Endothelial cell of umbilical vein (primary cell): Measurements from ENCODE around the gene TNS1. TPM values are rescaled to one million over a fixed set of nuclear protein-coding genes. Genes with fewer than 3 reads are reported as not detected.

Source experiments
- BruUV-seq: library from RNA; stranded (reverse); fragments of 400-500 nt; replicated peaks from 2 replicates; lab custom pipeline; 2021; lab: Mats Ljungman, UMichigan
- CTCF ChIA-PET: fragments of 300-600, 350-600 bp; sonication (Branson Sonifier 250); formaldehyde crosslinking; loops from one replicate; lab custom pipeline; 2021; ENCODE audit warnings: antibody characterized with exemption, inconsistent platforms; lab: Charles Lee
- POLR2A ChIA-PET: fragments of 300-600, 350-600 bp; sonication (Branson Sonifier 250); formaldehyde crosslinking; loops from one replicate; lab custom pipeline; 2021; ENCODE audit warnings: antibody characterized with exemption, inconsistent platforms; lab: Charles Lee
- DNase-seq: peaks from one replicate; pipeline ENCODE4 v3.0.0-alpha.2; 2011; ENCODE audit warnings: low read depth, low spot score
- FAIRE-seq: peaks from 2 replicates; lab custom pipeline; 2011; peaks lifted over from hg19 to GRCh38; lab: Jason Lieb, UNC
- H2AFZ ChIP-seq: 2 replicates; pipeline ENCODE4 v1.6.0; 2012; ENCODE audit warnings: low read depth, low read length, control low read depth, inconsistent platforms
- H3K27ac ChIP-seq: 2 replicates; pipeline ENCODE4 v1.5.1; 2011; ENCODE audit warnings: low read depth, mild to moderate bottlenecking, control low read depth, low read length, moderate library complexity; ENCODE audit not compliant: insufficient read depth
- H3K27me3 ChIP-seq, 2 experiments: 2 replicates each; pipeline versions ENCODE4 v1.6.0 to v1.6.1; 2011; ENCODE audit warnings: low read length in 2 of 2, mixed read lengths in 1 of 2; ENCODE audit not compliant: control insufficient read depth in 2 of 2, insufficient read depth in 2 of 2
- H3K36me3 ChIP-seq, 2 experiments: 2 replicates in 1 of 2; 3 replicates in 1 of 2; pipeline ENCODE4 v1.5.1; 2011; ENCODE audit warnings: low read length in 2 of 2, mild to moderate bottlenecking in 1 of 2, moderate library complexity in 1 of 2; ENCODE audit not compliant: control insufficient read depth in 2 of 2, insufficient read depth in 2 of 2; ENCODE audit errors: extremely low read depth in 1 of 2
- H3K4me1 ChIP-seq: 3 replicates; pipeline ENCODE4 v1.5.1; 2011; ENCODE audit warnings: mild to moderate bottlenecking, low read length; ENCODE audit not compliant: control insufficient read depth, insufficient read depth; ENCODE audit errors: extremely low read depth
- H3K4me2 ChIP-seq: 2 replicates; pipeline ENCODE4 v1.6.1; 2011; ENCODE audit warnings: low read length, control low read depth, mixed read lengths; ENCODE audit not compliant: insufficient read depth
- H3K4me3 ChIP-seq, 3 experiments: fragments of 200-600 bp in 1 of 3; sonication (generic), shearing (Covaris generic) in 1 of 3; replicated peaks in 1 of 3; 2 replicates each; pipeline ENCODE4 v1.5.1; 2011 to 2016; ENCODE audit warnings: control low read depth in 3 of 3, low read length in 3 of 3, mild to moderate bottlenecking in 2 of 3, inconsistent platforms in 1 of 3, low read depth in 1 of 3, moderate library complexity in 1 of 3; ENCODE audit not compliant: insufficient read depth in 1 of 3
- H3K79me2 ChIP-seq: 2 replicates; pipeline ENCODE4 v1.6.0; 2012; ENCODE audit warnings: low read length, inconsistent platforms; ENCODE audit not compliant: control insufficient read depth, insufficient read depth
- H3K9ac ChIP-seq: replicated peaks from 2 replicates; pipeline ENCODE3; 2011; ENCODE audit warnings: low read length, control low read depth; ENCODE audit not compliant: insufficient read depth; ENCODE audit errors: extremely low read depth
- H3K9me1 ChIP-seq: replicated peaks from 3 replicates; pipeline ENCODE4 v1.6.0; 2011; ENCODE audit warnings: mild to moderate bottlenecking, low read length; ENCODE audit not compliant: control insufficient read depth, insufficient read depth; ENCODE audit errors: extremely low read depth
- H3K9me3 ChIP-seq: replicated peaks from 2 replicates; pipeline ENCODE4 v1.5.1; 2012; ENCODE audit warnings: low read length, inconsistent platforms; ENCODE audit not compliant: control insufficient read depth, insufficient read depth
- H4K20me1 ChIP-seq: replicated peaks from 2 replicates; pipeline ENCODE3; 2011; ENCODE audit warnings: mild to moderate bottlenecking, low read length; ENCODE audit not compliant: control insufficient read depth, insufficient read depth; ENCODE audit errors: extremely low read depth
- EZH2 ChIP-seq: IDR thresholded peaks from 2 replicates; pipeline ENCODE4 v1.6.1; 2012; ENCODE audit warnings: borderline replicate concordance, low read depth, mild to moderate bottlenecking, moderate library complexity, low read length, inconsistent platforms; ENCODE audit not compliant: severe bottlenecking
- FOS ChIP-seq: IDR thresholded peaks from 2 replicates; pipeline ENCODE4 v1.6.1; 2011; ENCODE audit warnings: mild to moderate bottlenecking, low read length, moderate library complexity, borderline replicate concordance; ENCODE audit not compliant: insufficient read depth
- GATA2 ChIP-seq: IDR thresholded peaks from 2 replicates; pipeline ENCODE4 v1.7.0; 2011; ENCODE audit warnings: low read depth, mild to moderate bottlenecking, moderate library complexity, mixed read lengths, low read length; ENCODE audit not compliant: insufficient read length, insufficient read depth
- JUN ChIP-seq: IDR thresholded peaks from 2 replicates; pipeline ENCODE4 v1.6.1; 2011; ENCODE audit warnings: borderline replicate concordance, low read depth; ENCODE audit not compliant: insufficient read length, insufficient read depth
- MYC ChIP-seq: IDR thresholded peaks from one replicate; pipeline ENCODE4 v1.6.1; 2011; ENCODE audit warnings: mild to moderate bottlenecking, low read depth, low read length
- POLR2A ChIP-seq: IDR thresholded peaks from 2 replicates; pipeline ENCODE4 v1.6.1; 2012; ENCODE audit warnings: low read depth, mild to moderate bottlenecking, control low read depth, low read length
- POLR2AphosphoS5 ChIP-seq: IDR thresholded peaks from 2 replicates; pipeline ENCODE4 v1.6.1; 2012; ENCODE audit warnings: low read depth, mild to moderate bottlenecking, control low read depth, low read length, moderate library complexity; ENCODE audit not compliant: insufficient read depth
- dilution Hi-C: fragments of 300-500 bp; cut with MboI; formaldehyde crosslinking; loops from one replicate; pipeline ENCODE4 v1.15.0; 2019; ENCODE audit warnings: low sequenced_read_pairs; ENCODE audit not compliant: extremely low pct_ligation_motif_present
- intact Hi-C: fragments of 100-400 bp; cut with micrococcal nuclease; formaldehyde crosslinking; loops from one replicate; pipeline ENCODE4 v1.10.0; 2022
- polyA plus RNA-seq, 4 experiments: library from polyadenylated mRNA; depleted of rRNA in 3 of 4; stranded (reverse) in 3 of 4; unstranded in 1 of 4; fragments of >200 nt; gene quantifications; 2 replicates each; pipeline versions ENCODE4 v1.2.1 to v1.2.3, GENCODE V29; 2011 to 2012; ENCODE audit warnings: missing spikeins in 1 of 4
- total RNA-seq: library from RNA; stranded (reverse); gene quantifications from 2 replicates; pipeline ENCODE4 v1.2.3, GENCODE V29; 2021
- TF ChIP-seq, protein P1 (sequence below): IDR thresholded peaks from 2 replicates; pipeline ENCODE4 v1.6.1; 2011; ENCODE audit not compliant: insufficient read depth, insufficient read length
- TF ChIP-seq, protein P2 (sequence below), 2 donors: IDR thresholded peaks; 1 replicate in 1 of 2; 2 replicates in 1 of 2; pipeline ENCODE4 v1.5.1; 2011; ENCODE audit warnings: low read length in 2 of 2, mild to moderate bottlenecking in 2 of 2, moderate library complexity in 2 of 2, control low read depth in 1 of 2, inconsistent platforms in 1 of 2, low read depth in 1 of 2; ENCODE audit not compliant: insufficient read depth in 1 of 2; ENCODE audit errors: extremely low read depth in 1 of 2

The TNS1 gene
- total and polyA plus RNA-seq, 2 donors (not counting 3 experiments of a cell fraction or from before 2014, with no cell fraction given), result 11.0 to 52.1 TPM

DNA sequence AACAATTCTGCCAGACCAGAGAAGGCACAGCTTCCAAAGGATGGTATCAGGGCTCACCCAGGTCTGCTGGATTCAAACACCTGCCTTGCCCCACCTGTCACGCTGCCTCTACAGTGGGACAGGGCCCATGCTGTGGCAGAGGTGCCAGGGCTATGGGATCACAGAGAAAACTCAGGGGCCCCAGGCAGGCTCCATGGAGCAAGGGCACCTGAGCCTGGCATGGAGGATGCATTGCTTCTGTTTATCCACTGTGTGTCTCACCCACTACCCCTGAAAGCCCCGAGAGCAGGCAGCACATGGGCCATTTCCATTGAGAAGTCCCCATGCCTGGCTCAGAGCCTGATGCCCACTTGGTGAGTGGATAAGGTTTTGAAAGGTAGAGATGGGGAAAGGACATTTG is 76.0 kb downstream of the TNS1 start:
- Histone ChIP-seq H3K4me2 (no peak overlapping the region), H2AFZ (no peak overlapping the region), H4K20me1 (no peaks in the 10 kb centered on the region), H3K9me1 (no peaks in the 10 kb centered on the region), H3K9ac (no peak overlapping the region), H3K27me3 (no peaks in the 10 kb centered on the region), H3K36me3 (no peaks in the 10 kb centered on the region), H3K4me1 (peaks cover 7% of the 10 kb centered on the region), H3K79me2 (no peaks in the 10 kb centered on the region), H3K9me3 (no peaks in the 10 kb centered on the region), H3K27ac (no peak overlapping the region), H3K4me3 (no peak overlapping the region)
- CTCF ChIA-PET, result interaction anchor here (1.2 kb wide), 1 partner anchor 138 kb away, joined by 3 read pairs; no protein-coding TSS in a partner anchor
- intact Hi-C loops (no loop called here), dilution Hi-C loops (no loop called here)
- no peak for TF ChIP-seq EZH2
- no peak for TF ChIP-seq POLR2AphosphoS5
- no TSS peak for BruUV-seq
- FAIRE-seq, result no peak
- no peak for DNase-seq
- POLR2A ChIA-PET, result no interaction called here

DNA sequence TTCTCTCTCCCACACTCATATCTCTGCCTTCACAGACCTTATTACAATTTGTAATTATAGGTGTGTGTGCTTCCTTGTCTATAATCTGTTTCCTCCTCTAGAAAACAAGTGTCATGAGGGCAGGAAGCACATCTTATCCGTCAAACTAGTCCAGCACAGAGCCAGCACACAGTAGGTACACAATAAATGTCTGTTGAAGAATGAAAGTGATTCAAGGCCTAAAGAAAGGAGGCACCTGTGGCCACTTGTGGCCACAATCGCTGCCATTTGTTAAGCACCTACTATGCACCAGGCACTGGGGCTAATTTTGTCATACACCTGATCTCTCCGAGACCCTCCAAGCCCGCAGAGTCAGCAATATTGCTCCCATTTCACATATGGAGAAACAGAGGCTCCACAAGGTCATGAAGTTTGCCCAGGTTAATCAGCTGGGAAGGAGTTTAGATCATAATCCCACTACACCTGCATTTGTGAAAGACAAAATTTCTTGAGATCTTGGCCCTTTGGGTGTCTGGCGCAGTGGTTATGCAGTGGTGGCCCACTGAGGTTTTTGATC is 78.4 kb downstream of the TNS1 start:
- Histone ChIP-seq H3K4me3 (no peak overlapping the region), H3K9ac (no peak overlapping the region), H4K20me1 (no peaks in the 10 kb centered on the region), H3K79me2 (no peaks in the 10 kb centered on the region), H3K27me3 (no peaks in the 10 kb centered on the region), H3K36me3 (no peaks in the 10 kb centered on the region), H2AFZ (no peak overlapping the region), H3K9me3 (no peaks in the 10 kb centered on the region), H3K4me2 (no peak overlapping the region), H3K4me1 (peaks cover 20% of the 10 kb centered on the region), H3K9me1 (no peaks in the 10 kb centered on the region), H3K27ac (no peak overlapping the region)
- intact Hi-C loops (no loop called here), dilution Hi-C loops (no loop called here)
- no peak for DNase-seq
- no peak for FAIRE-seq
- BruUV-seq, result no TSS peak
- no peak for TF ChIP-seq POLR2AphosphoS5
- TF ChIP-seq, protein P1, sequence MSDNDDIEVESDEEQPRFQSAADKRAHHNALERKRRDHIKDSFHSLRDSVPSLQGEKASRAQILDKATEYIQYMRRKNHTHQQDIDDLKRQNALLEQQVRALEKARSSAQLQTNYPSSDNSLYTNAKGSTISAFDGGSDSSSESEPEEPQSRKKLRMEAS, result no peak
- no peak for TF ChIP-seq EZH2
- no peak for TF ChIP-seq GATA2
- TF ChIP-seq, protein P2, sequence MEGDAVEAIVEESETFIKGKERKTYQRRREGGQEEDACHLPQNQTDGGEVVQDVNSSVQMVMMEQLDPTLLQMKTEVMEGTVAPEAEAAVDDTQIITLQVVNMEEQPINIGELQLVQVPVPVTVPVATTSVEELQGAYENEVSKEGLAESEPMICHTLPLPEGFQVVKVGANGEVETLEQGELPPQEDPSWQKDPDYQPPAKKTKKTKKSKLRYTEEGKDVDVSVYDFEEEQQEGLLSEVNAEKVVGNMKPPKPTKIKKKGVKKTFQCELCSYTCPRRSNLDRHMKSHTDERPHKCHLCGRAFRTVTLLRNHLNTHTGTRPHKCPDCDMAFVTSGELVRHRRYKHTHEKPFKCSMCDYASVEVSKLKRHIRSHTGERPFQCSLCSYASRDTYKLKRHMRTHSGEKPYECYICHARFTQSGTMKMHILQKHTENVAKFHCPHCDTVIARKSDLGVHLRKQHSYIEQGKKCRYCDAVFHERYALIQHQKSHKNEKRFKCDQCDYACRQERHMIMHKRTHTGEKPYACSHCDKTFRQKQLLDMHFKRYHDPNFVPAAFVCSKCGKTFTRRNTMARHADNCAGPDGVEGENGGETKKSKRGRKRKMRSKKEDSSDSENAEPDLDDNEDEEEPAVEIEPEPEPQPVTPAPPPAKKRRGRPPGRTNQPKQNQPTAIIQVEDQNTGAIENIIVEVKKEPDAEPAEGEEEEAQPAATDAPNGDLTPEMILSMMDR (IDR thresholded peaks at IDR 0.05; ENCODE audit: extremely low read depth in 1 of 2, insufficient read depth in 1 of 2, low read depth in 1 of 2, low read length in 2 of 2), result no peak
- no peak for TF ChIP-seq FOS
- TF ChIP-seq MYC, result no peak
- no peak for TF ChIP-seq JUN
- TF ChIP-seq POLR2A, result no peak
- POLR2A ChIA-PET, result no interaction called here
- CTCF ChIA-PET, result interaction anchor here (1.2 kb wide), 1 partner anchor 10 kb away, joined by 3 read pairs; no protein-coding TSS in a partner anchor
